HG02870 (cell line): ENCODE results near the gene C9orf72.

ENCODE experiments used
- ATAC-seq: cut with Tn5 transposase; IDR thresholded peaks from one replicate; pipeline ENCODE4 v1.9.1; 2021; ENCODE audit warnings: mild to moderate bottlenecking, moderate library complexity; ENCODE audit not compliant: unreplicated experiment

The C9orf72 gene

DNA sequence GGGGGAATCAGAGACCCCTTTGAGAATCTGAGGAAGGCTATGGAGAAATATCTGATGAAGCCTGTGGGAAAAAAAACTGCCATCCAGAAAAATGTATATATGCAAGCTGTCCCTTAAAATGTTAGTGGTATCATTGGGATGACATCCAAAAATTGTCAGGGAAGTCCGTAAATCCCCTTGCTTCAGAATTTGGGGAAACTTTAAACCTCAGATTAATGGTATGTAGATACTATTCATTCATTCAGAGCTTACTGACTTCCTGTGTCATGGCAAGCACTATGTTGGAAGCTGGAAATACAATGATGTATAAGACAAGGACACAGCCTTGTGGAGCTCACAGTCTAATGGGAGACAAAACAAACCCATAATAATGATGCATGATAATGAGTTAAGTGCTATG lies 32.8 kb downstream of the C9orf72 start:
- ATAC-seq: no peak

DNA sequence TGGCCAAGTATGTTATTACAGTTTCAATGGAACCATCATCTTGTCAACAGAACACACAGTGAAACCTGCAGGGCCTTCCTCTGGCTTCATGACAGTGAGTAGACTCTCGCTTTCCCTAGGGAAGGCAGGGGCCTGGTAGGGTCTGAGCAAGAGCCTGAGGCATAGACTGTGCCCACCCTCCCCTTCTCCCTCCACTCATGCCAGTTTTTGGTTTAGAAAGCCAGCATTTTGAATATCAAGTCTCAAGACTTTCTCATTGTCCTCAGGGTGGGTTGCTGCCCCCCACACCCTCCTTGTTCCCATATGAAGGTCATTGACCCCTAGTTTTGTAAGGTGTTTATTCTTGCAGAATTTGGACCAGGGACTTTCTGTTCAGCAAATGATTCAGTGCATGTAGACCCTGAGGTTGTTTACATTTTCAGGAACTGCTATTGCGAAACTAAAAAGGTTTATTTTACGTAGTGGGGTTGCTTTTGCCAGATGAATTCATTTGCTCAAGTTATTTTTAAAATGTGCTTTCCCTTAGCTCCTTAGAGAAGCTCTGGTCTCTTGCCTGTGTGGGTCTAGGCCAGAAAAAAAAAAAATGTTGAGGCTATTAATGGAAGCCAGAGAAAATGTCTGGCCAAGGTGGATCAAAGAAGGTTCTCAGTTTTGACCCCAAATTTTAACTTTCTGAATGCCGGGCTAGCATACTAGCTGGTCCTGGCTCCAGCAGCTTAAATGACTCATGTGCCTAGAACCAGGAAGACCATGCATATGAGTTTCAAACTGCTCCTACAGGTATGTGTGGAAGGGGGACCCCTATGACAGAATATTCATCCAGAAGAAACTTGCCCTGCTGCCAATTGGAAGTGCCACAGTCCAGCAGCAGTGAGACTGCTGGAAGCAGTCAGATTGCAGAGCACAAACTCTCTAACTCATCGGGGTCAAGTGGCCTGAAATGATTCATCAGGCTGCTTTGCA lies 33.5 kb downstream of the C9orf72 start:
- ATAC-seq: peak; percentile 41

DNA sequence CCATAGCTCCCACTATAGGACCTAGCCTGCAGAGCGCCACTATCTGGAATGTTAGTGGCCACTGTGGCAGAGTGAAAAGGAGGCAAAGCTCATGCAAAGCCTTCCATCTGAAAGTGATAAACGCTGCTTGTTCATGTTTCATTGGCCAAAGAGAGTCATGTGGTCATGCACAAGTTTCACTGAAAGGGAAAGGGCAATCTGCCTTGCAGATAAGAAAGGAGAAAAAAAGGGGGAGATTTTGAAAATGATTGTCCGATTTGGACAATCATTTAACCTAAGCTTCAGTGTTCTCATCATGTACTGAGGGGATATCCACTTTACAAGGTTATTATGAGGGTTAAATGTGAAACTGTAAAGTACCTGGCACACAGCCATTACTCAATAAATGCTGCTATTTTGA lies 34.6 kb downstream of the C9orf72 start:
- no peak for ATAC-seq

DNA sequence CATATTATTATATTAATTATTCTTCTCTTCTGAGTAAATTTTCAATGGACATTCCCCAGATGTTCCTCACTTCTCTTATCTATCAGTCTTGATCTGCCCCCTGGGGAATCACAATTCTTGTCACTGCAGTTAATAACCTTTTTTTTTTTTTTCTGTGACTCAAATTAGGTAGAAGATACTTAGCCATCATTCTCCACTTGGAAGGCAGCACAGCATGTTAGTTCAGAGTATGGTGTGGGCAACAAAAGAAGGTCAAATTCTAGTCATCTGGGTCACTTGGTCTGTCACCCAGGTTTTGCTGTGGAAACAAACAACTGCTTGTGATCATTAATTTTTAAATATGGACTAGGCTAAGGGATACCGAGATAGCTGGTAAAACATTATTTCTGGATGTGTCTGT lies 35.5 kb downstream of the C9orf72 start:
- no peak for ATAC-seq

DNA sequence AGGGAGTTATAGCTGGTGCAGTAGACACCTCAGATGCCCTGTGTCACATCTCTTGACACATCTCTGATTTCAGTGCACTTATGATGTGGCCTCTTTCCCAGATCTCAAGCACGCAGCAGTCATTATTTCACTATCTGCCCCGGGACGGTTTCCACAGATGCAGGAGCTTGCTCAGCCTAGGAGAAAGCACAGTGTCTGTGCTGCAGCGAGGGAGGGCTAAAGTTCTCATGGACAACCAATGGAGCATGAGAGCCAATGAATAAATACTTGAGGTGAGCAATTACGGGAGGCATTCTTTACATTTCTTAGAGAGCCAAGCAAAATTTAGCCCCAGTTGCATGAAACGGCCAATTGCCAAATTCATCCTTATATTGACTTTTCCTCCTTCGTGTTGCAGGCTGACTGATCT lies 36.2 kb downstream of the C9orf72 start:
- ATAC-seq: no peak

DNA sequence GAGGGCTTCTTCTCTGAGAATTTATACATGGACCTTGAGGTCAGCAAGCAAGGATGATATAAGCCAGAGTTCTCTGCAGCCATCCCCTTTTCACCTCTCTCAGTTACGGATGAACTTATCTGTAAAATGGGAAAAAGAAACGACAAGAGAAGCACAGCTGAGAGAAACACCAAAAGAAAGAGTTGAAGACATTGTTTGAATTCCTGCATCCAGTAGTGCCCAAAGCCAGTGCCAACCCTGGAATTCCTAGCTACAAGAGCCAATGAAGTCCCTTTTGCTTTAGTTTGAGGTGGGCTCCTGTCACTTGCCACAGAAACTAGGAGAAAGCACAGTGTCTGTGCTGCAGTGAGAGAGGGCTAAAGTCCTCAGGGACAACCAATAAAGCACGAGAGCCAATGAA lies 37.1 kb downstream of the C9orf72 start:
- no peak for ATAC-seq

DNA sequence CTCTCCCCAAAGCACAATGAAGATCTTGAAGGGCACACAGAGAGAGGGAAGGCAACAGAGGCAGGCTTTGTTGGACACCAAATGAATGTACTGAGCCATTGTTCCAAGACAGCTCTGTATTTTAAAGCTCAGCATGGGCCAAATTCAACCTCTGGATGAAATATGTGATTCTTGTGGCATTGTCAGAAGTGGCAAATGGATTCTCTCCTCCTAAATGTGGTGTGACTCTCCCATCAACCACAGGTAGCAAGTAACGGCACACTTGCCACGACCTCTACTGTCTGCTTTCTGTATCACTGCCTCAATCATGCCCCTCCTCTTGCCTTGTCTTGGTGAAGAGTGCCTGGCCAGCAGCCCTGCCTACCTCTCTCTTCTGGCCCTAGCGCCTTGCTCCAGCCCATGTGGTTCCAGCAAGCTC lies 37.6 kb downstream of the C9orf72 start:
- ATAC-seq: peak; percentile 72

DNA sequence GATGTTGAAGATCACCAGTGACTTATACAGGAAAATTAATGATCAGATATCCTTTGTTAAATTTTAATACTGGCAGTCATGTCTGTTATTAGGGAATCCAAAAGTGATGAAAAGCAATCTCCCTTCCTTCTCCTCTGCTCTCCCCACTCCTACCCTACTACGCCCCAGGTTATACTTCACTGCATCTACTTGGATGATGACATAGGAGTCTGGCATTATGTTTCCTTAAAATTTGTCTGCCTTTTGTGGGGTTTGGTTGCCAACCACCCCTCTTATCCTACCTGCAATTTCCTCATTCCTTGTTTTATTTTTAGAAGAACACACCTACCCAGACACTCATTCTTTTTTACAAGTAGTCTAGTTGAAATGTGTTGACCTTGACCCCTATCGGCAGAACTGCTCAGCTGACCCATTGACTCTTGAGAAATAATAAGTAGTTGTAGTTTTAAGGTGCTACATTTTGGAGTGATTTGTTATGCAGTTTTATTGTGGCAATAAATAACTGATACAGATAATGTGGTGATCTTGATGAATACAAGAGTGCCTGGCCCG lies 38.5 kb downstream of the C9orf72 start:
- no peak for ATAC-seq

DNA sequence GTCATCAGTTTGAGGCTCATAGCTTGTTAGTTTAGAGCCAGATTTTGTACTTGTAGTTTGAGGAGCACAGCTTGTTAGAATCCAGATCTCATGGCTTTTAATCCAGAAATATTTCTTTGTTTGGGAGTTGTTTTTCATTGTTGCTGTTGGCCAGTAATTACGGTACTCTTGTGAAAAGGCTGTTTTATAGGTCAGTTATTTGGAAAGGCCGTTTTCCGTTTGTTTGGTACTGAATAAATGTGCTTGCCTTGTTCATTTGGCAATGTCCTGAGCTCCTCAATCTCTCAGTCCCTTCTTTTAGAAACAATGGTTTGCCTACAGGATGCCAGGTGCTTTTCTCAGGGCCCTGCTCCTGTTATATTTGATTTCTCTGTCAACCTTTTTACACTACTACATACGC lies 39.1 kb downstream of the C9orf72 start:
- no peak for ATAC-seq

DNA sequence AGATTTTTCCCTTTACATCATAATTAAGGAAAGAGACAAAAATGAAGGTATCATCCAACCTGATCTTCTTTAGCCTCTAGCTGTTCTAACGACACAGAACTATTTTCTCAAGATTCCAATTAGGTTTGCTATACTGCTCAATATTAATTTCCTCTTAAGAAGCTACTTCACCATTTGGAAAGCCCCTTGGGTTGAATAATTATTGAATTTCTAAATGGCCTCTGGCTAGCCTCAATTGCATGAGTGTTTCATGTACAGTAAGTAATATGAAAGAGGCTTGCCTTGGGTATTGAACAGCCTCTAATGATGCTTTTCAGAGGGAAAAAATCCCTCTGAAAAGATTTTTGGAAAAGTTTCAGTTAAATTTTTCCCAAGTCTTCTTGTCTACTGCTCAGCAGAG lies 40.0 kb downstream of the C9orf72 start:
- no peak for ATAC-seq

DNA sequence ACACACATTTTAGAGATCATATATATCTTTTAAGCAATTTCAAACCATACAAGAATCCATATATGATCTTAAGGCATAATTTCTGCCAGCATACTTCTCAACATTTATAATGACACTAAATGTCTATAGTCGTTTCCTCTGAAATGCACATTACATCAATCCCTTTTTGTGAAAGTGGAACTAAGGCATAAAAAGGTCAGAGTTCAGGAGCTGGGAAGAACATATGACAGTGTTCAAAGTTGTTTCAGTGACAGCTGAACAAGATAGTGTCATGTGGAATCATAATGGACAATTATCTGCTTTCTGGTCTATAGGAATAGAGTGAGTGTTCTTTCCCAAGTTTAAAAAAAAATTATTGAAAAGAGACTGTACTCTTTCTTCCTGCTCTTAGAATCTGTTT lies 41.2 kb downstream of the C9orf72 start:
- ATAC-seq: no peak

DNA sequence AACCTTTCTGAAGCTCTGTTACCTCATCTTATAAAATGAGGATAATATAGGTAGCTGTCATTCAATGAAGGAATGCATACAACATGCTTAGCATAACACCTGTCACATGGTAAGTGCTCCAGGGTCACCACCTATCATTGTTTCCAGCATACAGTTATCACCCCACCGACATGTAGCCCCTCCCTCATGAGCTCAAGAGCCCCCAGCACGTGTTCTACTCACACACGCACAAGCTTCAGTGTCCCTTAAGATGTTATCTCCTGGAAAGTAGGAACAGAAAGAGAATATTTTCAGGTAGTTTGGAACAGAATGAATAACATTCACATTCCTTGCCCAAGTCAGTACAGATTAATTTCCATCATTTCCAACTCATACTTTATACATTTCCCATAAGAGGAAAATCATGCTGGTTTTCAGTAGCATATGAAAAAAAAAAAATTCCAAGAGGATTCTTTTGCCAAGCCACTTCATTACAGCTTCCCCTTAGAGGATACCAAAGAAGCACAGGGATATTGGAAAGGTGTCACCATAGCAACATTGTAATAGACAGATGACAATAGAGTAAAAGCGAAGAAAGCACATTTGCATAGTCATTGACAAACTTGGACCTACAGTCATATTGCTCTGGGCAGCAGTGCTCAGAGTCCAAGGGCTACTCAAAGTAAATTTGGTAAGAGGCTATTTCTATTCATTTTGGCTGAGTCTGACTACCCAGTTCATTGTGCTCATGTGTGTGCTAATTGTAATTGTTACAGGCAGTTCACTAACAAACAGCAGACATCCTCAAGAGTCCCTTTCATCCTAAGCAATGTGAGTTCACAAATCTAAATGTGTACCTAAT lies 42.1 kb downstream of the C9orf72 start:
- no peak for ATAC-seq

DNA sequence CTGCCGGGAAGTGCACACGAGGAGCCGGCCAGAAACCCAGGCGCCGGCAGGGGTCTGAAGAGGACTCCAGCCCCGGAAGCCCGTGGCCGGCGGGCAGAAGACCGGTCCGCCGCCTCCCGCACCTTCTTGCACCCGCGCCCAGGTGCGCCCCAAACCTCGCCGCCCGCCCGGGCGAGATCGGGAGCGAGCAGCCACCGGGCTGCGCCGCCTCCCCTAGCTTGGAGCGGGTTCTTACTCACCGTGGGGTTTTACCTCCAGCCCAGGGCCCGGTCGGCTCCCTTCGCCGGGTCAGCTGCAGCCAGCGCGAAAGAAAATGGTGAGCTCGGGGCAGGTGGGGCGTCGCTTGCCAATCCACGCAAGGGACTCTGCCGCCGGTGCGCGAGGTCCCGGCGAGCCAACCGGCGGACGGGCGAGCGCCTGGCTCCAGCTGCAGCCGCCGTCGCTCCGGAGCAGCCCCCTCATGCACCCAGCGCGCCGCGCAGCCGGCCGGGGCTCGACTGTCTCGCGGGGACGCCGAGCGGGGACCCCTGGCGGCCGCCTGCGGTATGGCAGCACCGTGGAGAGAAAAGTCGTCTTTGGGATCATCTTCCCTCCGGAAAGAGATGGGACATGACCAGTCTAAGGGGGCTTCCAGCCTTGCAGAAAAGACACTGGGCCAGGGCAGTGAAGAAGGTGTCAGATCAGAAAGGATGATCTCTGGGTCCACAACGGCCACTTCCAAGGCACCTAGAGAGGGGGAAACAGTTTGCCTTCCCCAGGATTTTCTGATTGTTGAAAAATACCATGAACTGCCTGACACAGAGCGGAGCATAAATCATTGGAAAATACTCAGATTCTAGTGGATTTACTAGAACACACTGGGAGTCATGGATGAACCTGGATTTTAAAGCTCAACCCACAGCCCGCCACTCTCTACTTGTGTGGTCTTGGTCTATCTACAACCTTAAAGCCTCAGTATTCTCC lies 43.7 kb downstream of the C9orf72 start, which contains the start of gene MOB3B:
Gene MOB3B (minus strand): TSS at position 499 of the 963 bp plus-strand sequence. CDS start 74,264 bp downstream, outside the sequence.
- ATAC-seq: peak; percentile 77

DNA sequence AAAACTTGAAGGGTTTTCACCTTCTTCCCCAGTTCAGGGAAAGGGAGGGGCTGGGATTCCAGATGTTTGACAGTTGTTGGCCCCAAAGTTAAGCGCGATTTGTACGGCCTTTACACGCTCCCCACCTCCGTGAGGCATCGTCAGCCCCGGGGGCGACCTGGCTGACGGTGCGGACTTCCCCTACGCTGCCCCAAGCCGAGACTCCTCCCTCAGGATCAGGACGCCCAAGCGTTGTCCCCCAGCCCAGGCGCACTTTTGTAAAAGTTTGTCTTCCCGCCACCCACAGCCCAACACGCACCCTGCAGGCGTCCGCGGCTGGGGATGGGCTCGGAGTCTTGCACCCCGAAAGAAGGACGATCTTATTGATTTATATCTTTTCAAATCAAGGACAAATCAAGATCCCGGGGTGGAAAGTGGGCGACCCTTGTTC lies 44.4 kb downstream of the C9orf72 start:
- ATAC-seq: peak; percentile 38

DNA sequence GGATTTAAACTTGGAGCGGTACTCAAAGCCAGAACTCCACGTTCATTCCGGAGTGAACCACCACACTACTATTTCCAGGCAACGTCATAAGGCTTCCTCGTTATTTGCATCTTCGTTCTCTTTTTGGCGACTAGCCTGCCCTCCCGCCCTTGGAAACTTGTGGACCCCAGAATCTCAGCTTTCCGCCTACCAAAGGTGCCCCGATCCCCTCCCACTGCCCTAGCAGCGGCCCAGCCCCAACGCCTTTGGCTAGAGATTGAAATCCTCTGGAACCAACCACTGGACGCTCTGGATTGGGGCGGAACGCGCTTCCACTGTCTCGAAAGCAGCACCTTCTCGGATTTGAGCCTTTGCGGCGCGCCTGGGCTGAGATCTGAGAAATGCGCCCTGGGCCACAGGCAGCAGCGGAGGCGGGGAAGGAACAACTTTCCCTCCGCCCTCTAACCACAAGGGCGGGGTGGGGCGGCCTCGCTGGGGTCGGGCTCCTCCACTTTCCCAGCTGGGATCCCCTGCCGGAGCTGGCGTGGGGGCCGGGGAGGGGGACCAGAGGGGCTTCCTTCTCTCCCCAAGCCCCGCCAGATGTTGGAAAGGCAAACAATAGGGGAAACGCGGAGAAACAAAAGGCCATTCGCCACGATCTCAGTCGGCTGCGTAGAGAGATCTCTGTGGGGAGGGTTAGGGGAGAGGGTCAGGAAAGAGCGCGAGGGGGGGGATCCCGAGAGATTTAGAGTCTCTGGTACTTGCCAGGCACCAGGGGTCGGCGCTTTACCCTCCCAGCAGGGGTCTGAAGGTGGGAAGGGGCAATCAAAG lies 45.0 kb downstream of the C9orf72 start:
- peak; percentile 44 for ATAC-seq

DNA sequence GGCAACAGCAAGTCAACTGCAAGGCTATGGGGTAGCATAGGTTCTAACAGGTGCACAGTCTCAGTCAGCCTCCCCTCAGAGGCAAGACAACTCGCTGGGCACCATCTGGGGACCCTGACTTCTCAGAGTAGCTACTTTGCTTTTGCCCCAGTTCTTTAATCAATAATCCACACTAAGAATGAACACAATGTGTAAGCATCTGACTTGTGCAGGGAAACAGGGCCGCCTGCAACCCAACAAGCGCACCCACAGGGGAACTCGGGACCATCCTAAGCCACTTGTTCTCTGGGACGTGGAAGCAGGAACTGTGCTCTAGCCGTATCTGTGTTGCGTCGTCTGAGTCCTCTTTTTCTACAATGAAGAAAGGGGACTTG lies 45.6 kb downstream of the C9orf72 start:
- no peak for ATAC-seq

DNA sequence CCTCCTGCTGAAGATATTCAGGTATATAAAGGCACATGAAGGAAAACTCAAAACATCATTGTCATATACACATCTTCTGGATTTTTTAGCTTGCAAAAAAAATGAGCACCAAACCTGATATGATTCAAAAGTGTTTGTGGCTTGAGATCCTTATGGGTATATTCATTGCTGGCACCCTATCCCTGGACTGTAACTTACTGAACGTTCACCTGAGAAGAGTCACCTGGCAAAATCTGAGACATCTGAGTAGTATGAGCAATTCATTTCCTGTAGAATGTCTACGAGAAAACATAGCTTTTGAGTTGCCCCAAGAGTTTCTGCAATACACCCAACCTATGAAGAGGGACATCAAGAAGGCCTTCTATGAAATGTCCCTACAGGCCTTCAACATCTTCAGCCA lies 49.0 kb downstream of the C9orf72 start, which contains the start of gene IFNK:
Gene IFNK (plus strand): TSS at position 55 of the 400 bp plus-strand sequence. CDS start 47 bp downstream, at position 102.
- ATAC-seq: no peak

DNA sequence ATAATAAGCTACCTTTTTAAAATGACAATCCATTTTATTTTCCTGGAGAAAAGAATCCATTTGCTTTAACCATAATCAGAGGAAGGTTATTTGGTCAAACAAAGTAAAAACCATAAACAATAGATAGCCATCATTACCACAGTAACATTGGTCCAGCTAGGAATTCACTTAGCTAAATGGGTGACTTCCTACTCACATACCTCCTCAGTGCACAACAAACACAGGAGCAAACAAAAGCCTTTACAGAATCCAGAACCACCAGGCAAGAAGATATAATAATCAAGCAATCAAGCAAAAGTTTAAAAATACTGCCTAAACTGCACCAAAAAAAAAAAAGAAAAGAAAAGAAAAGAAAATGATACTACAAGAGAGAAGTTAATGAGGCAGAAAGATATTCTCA lies 50.1 kb downstream of the C9orf72 start:
- no peak for ATAC-seq

DNA sequence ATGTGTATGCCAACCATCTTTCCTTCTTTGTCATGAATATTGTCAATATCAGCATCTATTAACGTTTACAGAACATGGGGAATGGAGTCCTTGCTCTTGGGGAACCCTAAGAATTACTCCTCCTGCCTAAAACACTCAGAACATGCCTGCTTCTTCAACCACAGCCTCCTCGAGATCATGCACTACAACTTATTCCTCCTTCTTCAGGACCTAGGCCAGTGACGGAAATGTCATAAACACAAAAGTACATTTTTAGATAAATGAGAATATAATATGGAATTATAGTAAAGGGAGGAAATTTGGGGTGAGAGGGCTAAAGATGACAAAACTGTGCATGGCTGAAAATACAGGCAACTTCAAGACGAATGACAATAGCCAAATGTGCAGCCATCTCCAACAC lies 52.3 kb downstream of the C9orf72 start:
- ATAC-seq: no peak
